HG02798 (cell line): ENCODE data around the gene IRF3.

ENCODE experiments used
- ATAC-seq: cut with Tn5 transposase; IDR thresholded peaks from one replicate; pipeline ENCODE4 v1.9.1; 2021; ENCODE audit warnings: mild to moderate bottlenecking; ENCODE audit not compliant: unreplicated experiment, poor library complexity

The IRF3 gene

GRCh38 chr19:49665351-49666119, at the start of gene IRF3, which contains the start of gene BCL2L12:
Gene IRF3, minus strand, starts transcription at chr19:49665857. Its CDS starts 1,019 bp downstream, at chr19:49664838.
Gene BCL2L12, plus strand, starts transcription at chr19:49665933. Its CDS starts 760 bp downstream, at chr19:49666693.
- ATAC-seq = peak; percentile 90

GRCh38 chr19:49713236-49713845, 47.7 kb upstream of the IRF3 start:
- ATAC-seq = no peak

- ATAC-seq = no peak
Observed at GRCh38 chr19:49712397-49712859, 46.8 kb upstream of the IRF3 start.

GRCh38 chr19:49710372-49710951, 44.8 kb upstream of the IRF3 start:
- ATAC-seq = no peak

GRCh38 chr19:49705919-49706318, 40.3 kb upstream of the IRF3 start:
- ATAC-seq = no peak

- ATAC-seq = no peak
Observed at GRCh38 chr19:49704888-49705642, 39.4 kb upstream of the IRF3 start.

- no peak for ATAC-seq
Observed at GRCh38 chr19:49701271-49701786, 35.7 kb upstream of the IRF3 start.

- ATAC-seq = no peak
Observed at GRCh38 chr19:49700563-49700962, 34.9 kb upstream of the IRF3 start.

- no peak for ATAC-seq
Observed at GRCh38 chr19:49699364-49699763, 33.7 kb upstream of the IRF3 start.

- ATAC-seq = no peak
Observed at GRCh38 chr19:49696865-49697264, 31.2 kb upstream of the IRF3 start.

- no peak for ATAC-seq
Observed at GRCh38 chr19:49696115-49696514, 30.5 kb upstream of the IRF3 start.

- no peak for ATAC-seq
Observed at GRCh38 chr19:49692147-49692506, 26.5 kb upstream of the IRF3 start.

- no peak for ATAC-seq
Observed at GRCh38 chr19:49691243-49692146, 25.8 kb upstream of the IRF3 start.

- ATAC-seq = no peak
Observed at GRCh38 chr19:49690656-49691242, 25.1 kb upstream of the IRF3 start, which contains the start of gene CPT1C. Gene CPT1C, plus strand, starts transcription at chr19:49691116. Its CDS starts 1,137 bp downstream, at chr19:49692253.

- no peak for ATAC-seq
Observed at GRCh38 chr19:49690079-49690655, 24.5 kb upstream of the IRF3 start.

GRCh38 chr19:49689133-49690078, 23.7 kb upstream of the IRF3 start, which contains the start of gene ADM5:
Gene ADM5, plus strand, starts transcription at chr19:49689594. Its CDS starts 244 bp downstream, at chr19:49689838.
- ATAC-seq = no peak

- no peak for ATAC-seq
Observed at GRCh38 chr19:49688531-49689132, 23.0 kb upstream of the IRF3 start.
